Vagina (tissue), 2 donors: ENCODE measurements around the gene RASGRP2. TPM values are rescaled to one million over a fixed set of nuclear protein-coding genes. Genes with fewer than 3 reads are reported as not detected.

ENCODE experiments used
- DNase-seq, 2 donors: peaks; one replicate each; pipeline ENCODE4 v3.0.0-alpha.2; 2017; ENCODE audit errors: extremely low spot score in 2 of 2
- H3K27ac ChIP-seq: fragments of 200-600 bp; sonication (generic); one replicate; pipeline ENCODE4 v1.5.1; 2019
- H3K27me3 ChIP-seq: fragments of 200-600 bp; sonication (generic); one replicate; pipeline ENCODE4 v1.5.1; 2019
- H3K36me3 ChIP-seq, 2 donors: fragments of 200-600 bp; sonication (generic); one replicate each; pipeline ENCODE4 v1.5.1; 2017 to 2019
- H3K4me1 ChIP-seq: fragments of 200-600 bp; sonication (generic); one replicate; pipeline ENCODE4 v1.5.1; 2019
- H3K4me3 ChIP-seq, 2 donors: fragments of 200-600 bp; sonication (generic); 1 replicate in 1 of 2; 2 replicates in 1 of 2; pipeline ENCODE4 v1.5.1; 2016 to 2019
- H3K9me3 ChIP-seq: fragments of 200-600 bp; sonication (generic); one replicate; pipeline ENCODE4 v1.5.1; 2019
- CTCF ChIP-seq, 3 experiments: fragments of 450-650 bp in 2 of 3; fragments of 200-600 bp in 1 of 3; sonication (generic) in 1 of 3; IDR thresholded peaks; one replicate each; pipeline ENCODE4 v1.5.1; 2017 to 2019; ENCODE audit warnings: antibody characterized with exemption in 3 of 3, mild to moderate bottlenecking in 2 of 3, moderate library complexity in 2 of 3
- POLR2A ChIP-seq, 2 donors: fragments of 450-650 bp; IDR thresholded peaks; one replicate each; pipeline ENCODE4 v1.6.1; 2017; ENCODE audit warnings: antibody characterized with exemption in 2 of 2, mild to moderate bottlenecking in 2 of 2, moderate library complexity in 2 of 2
- POLR2AphosphoS5 ChIP-seq, 2 donors: sonication (generic); formaldehyde crosslinking; IDR thresholded peaks; one replicate each; pipeline ENCODE4 v1.9.0; 2017; ENCODE audit warnings: antibody characterized with exemption in 2 of 2, mild to moderate bottlenecking in 2 of 2, low read depth in 1 of 2; ENCODE audit not compliant: insufficient read depth in 1 of 2
- intact Hi-C: fragments of 100-400 bp; cut with DNase I; formaldehyde crosslinking; loops from one replicate; pipeline ENCODE4 v1.15.1; 2023
- total RNA-seq: library from RNA; depleted of rRNA; stranded (reverse); fragments of >200 nt; gene quantifications from one replicate; pipeline ENCODE4 v1.2.3, GENCODE V29; 2016

RASGRP2 gene
- total RNA-seq, 1 donor from 2014 or later = 27.5 TPM

GRCh38 chr11:64755681-64756361, 11.9 kb upstream of the RASGRP2 start:
- no peak for DNase-seq
- no peaks in the 10 kb centered on the region for H3K9me3 ChIP-seq
- no peaks in the 10 kb centered on the region for H3K27me3 ChIP-seq
- H3K4me3 ChIP-seq = no peak overlapping the region
- intact Hi-C loops = no loop called here
- H3K4me1 ChIP-seq = peaks cover 17% of the 10 kb centered on the region
- no peak overlapping the region for H3K27ac ChIP-seq
- no peak for TF ChIP-seq POLR2AphosphoS5 (IDR thresholded peaks at IDR 0.05; ENCODE audit: insufficient read depth in 1 of 2, low read depth in 1 of 2)
- no peak for TF ChIP-seq CTCF (IDR thresholded peaks at IDR 0.05)
- no peak for TF ChIP-seq POLR2A (IDR thresholded peaks at IDR 0.05)
- no peaks in the 10 kb centered on the region for H3K36me3 ChIP-seq

- no peak overlapping the region for H3K4me3 ChIP-seq
Observed at GRCh38 chr11:64754919-64755662, 11.1 kb upstream of the RASGRP2 start.

GRCh38 chr11:64754124-64754918, 10.4 kb upstream of the RASGRP2 start:
- Histone ChIP-seq H3K4me1 (peaks cover 4% of the 10 kb centered on the region), H3K4me3 (no peak overlapping the region), H3K36me3 (no peaks in the 10 kb centered on the region), H3K27me3 (no peaks in the 10 kb centered on the region), H3K27ac (no peak overlapping the region), H3K9me3 (no peaks in the 10 kb centered on the region)
- DNase-seq = no peak
- intact Hi-C loops = no loop called here
- no peak for TF ChIP-seq CTCF (IDR thresholded peaks at IDR 0.05)

More at GRCh38 chr11:64754919-64755662, 11.1 kb upstream of the RASGRP2 start:
- no peak for DNase-seq
- TF ChIP-seq CTCF (IDR thresholded peaks at IDR 0.05) (no peak), POLR2A (IDR thresholded peaks at IDR 0.05) (no peak)
- Histone ChIP-seq H3K27ac (no peak overlapping the region), H3K4me1 (peaks cover 10% of the 10 kb centered on the region), H3K9me3 (no peaks in the 10 kb centered on the region), H3K27me3 (no peaks in the 10 kb centered on the region), H3K36me3 (no peaks in the 10 kb centered on the region)
- intact Hi-C loops = no loop called here

GRCh38 chr11:64753380-64754123, 9.6 kb upstream of the RASGRP2 start:
- Histone ChIP-seq H3K27ac (no peak overlapping the region), H3K4me3 (no peak overlapping the region), H3K27me3 (no peaks in the 10 kb centered on the region), H3K36me3 (no peaks in the 10 kb centered on the region), H3K4me1 (peaks cover 4% of the 10 kb centered on the region), H3K9me3 (no peaks in the 10 kb centered on the region)
- intact Hi-C loops = no loop called here
- TF ChIP-seq POLR2AphosphoS5 (IDR thresholded peaks at IDR 0.05; ENCODE audit: insufficient read depth in 1 of 2, low read depth in 1 of 2) = no peak
- TF ChIP-seq POLR2A (IDR thresholded peaks at IDR 0.05) = no peak
- TF ChIP-seq CTCF (IDR thresholded peaks at IDR 0.05) = no peak
- DNase-seq = no peak
